CD4-positive, alpha-beta T cell (primary cell): Measurements from ENCODE around the gene CSPG4. TPM values are rescaled to one million over a fixed set of nuclear protein-coding genes. Genes with fewer than 3 reads are reported as not detected.

Experiments
- ATAC-seq: fragments of 200-7000 bp; cut with Tn5 transposase; one replicate; pipeline ENCODE4 v1.10.0; 2022; ENCODE audit warnings: mild to moderate bottlenecking; ENCODE audit not compliant: poor library complexity
- CTCF ChIA-PET: fragments of 350-600 bp; sonication (Branson Sonifier 250); formaldehyde crosslinking; loops from one replicate; lab custom pipeline; 2021; ENCODE audit warnings: antibody characterized with exemption, inconsistent platforms; lab: Charles Lee
- POLR2A ChIA-PET: fragments of 350-600 bp; sonication (Branson Sonifier 250); formaldehyde crosslinking; loops from one replicate; lab custom pipeline; 2021; ENCODE audit warnings: antibody characterized with exemption, inconsistent platforms; lab: Charles Lee
- DNase-seq, 14 experiments: peaks; one replicate each; pipeline ENCODE4 v3.0.0-alpha.2; 2013 to 2020; ENCODE audit warnings: mixed read lengths in 2 of 14
- H3K27ac ChIP-seq, 2 donors: one replicate each; pipeline versions ENCODE4 v1.5.1 to v1.7.0; 2013; ENCODE audit warnings: low read length in 2 of 2, low read depth in 1 of 2, mild to moderate bottlenecking in 1 of 2
- H3K27me3 ChIP-seq, 2 experiments: 1 replicate in 1 of 2; 2 replicates in 1 of 2; pipeline versions ENCODE4 v1.6.1 to v1.7.0; 2013; ENCODE audit warnings: low read length in 2 of 2, control low read depth in 1 of 2, mild to moderate bottlenecking in 1 of 2, moderate library complexity in 1 of 2; ENCODE audit not compliant: insufficient read depth in 2 of 2, control insufficient read depth in 1 of 2
- H3K36me3 ChIP-seq: one replicate; pipeline ENCODE4 v1.6.1; 2013; ENCODE audit warnings: low read length, control low read depth; ENCODE audit not compliant: insufficient read depth
- H3K4me1 ChIP-seq: one replicate; pipeline ENCODE4 v1.6.1; 2013; ENCODE audit warnings: low read length, control low read depth; ENCODE audit not compliant: insufficient read depth
- H3K4me3 ChIP-seq: one replicate; pipeline ENCODE4 v1.5.1; 2013; ENCODE audit warnings: mild to moderate bottlenecking, low read length, moderate library complexity
- H3K9me3 ChIP-seq, 2 experiments: 1 replicate in 1 of 2; 2 replicates in 1 of 2; pipeline versions ENCODE4 v1.6.1 to v1.7.0; 2013; ENCODE audit warnings: low read length in 2 of 2, mild to moderate bottlenecking in 2 of 2, control low read depth in 1 of 2, moderate library complexity in 1 of 2; ENCODE audit not compliant: control insufficient read depth in 1 of 2, insufficient read depth in 1 of 2
- H3K27ac Mint-ChIP-seq: one replicate; pipeline ENCODE4 v1.8.0; 2020; ENCODE audit warnings: mixed read lengths
- H3K27me3 Mint-ChIP-seq: one replicate; pipeline ENCODE4 v1.8.0; 2021; ENCODE audit warnings: mixed read lengths
- H3K36me3 Mint-ChIP-seq: one replicate; pipeline ENCODE4 v1.8.0; 2021; ENCODE audit warnings: low read depth, mixed read lengths
- H3K4me1 Mint-ChIP-seq: one replicate; pipeline ENCODE4 v1.8.0; 2021; ENCODE audit warnings: low read depth, mixed read lengths
- H3K4me3 Mint-ChIP-seq: one replicate; pipeline ENCODE4 v1.8.0; 2020; ENCODE audit warnings: mild to moderate bottlenecking, mixed read lengths
- H3K9me3 Mint-ChIP-seq: one replicate; pipeline ENCODE4 v1.8.0; 2020; ENCODE audit warnings: mixed read lengths
- CTCF ChIP-seq: fragments of 200-600 bp; IDR thresholded peaks from one replicate; pipeline ENCODE4 v1.8.0; 2022; ENCODE audit warnings: antibody characterized with exemption, mild to moderate bottlenecking
- intact Hi-C, 2 experiments: fragments of 100-400 bp; cut with DNase I in 1 of 2; cut with micrococcal nuclease in 1 of 2; formaldehyde crosslinking; loops; one replicate each; pipeline versions ENCODE4 v1.15.1 to v1.9.0; 2023 to 2025; cut with DNase I, micrococcal nuclease
- total RNA-seq, 174 experiments: library from RNA in 2 of 174; stranded (reverse) in 2 of 174; gene quantifications; one replicate each; pipeline ENCODE4 v1.2.3 and lab custom pipeline; 2021 to 2026

The CSPG4 gene
- total RNA-seq, 2 experiments from 2014 or later = not detected

DNA sequence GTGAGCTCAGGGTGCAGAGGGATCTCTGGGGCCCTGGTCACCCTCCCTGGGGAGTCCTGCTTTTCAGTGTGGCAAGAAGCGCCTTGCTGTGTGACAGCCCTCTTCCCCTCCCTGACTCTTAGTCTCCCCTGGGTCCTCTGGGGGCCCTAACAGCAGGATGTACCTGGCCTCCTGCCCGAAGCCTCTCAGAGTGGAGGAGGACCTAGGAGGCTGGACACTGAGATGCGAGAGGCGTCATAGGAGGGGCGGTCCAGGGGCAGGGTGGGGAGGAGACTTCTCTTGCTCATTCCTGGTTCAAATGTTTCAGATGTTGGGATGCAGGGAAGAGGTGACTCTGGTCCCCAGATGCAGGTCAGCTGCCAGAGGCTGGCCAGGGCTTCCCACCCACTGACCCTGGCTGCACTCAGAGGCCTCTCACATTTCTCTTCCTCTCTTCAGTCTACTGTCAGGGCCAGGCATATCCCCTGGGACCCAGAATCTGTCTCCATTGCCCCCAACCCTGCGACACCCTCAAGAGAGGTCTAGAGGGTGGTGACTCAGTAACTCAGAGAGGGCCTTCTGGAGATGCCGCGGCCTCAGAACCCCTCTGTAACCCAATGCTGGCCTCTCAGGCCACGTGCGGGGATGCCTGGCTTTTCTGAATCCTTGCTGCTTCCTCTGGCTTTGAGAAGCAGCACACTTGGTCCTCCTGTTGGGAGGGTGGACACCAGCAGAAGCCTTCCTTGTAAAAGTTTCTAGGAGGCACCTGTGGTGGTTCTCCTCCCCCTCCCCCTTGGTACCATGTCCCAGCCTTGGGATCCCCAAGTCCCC is 39.0 kb downstream of the CSPG4 start:
- Mint-ChIP-seq H3K27ac (no peak overlapping the region), H3K4me1 (no peaks in the 10 kb centered on the region), H3K36me3 (no peaks in the 10 kb centered on the region), H3K4me3 (no peak overlapping the region), H3K27me3 (no peaks in the 10 kb centered on the region), H3K9me3 (no peaks in the 10 kb centered on the region)
- Histone ChIP-seq H3K27ac (no peak overlapping the region), H3K4me3 (no peak overlapping the region), H3K9me3 (no peaks in the 10 kb centered on the region), H3K27me3 (no peaks in the 10 kb centered on the region), H3K36me3 (no peaks in the 10 kb centered on the region), H3K4me1 (no peaks in the 10 kb centered on the region)
- ATAC-seq (no peak), DNase-seq (no peak)
- intact Hi-C loops = no loop called here
- POLR2A ChIA-PET = no interaction called here
- CTCF ChIA-PET = no interaction called here
- no peak for TF ChIP-seq CTCF

GRCh38 chr15:75672646-75673425 is 39.8 kb downstream of the CSPG4 start:
- intact Hi-C loops = no loop called here
- Histone ChIP-seq H3K4me1 (no peaks in the 10 kb centered on the region), H3K9me3 (no peaks in the 10 kb centered on the region), H3K27ac (no peak overlapping the region), H3K27me3 (no peaks in the 10 kb centered on the region), H3K4me3 (no peak overlapping the region), H3K36me3 (no peaks in the 10 kb centered on the region)
- no peaks in the 10 kb centered on the region for H3K36me3 Mint-ChIP-seq
- no peak overlapping the region for H3K4me3 Mint-ChIP-seq
- DNase-seq = no peak
- H3K27me3 Mint-ChIP-seq = no peaks in the 10 kb centered on the region
- no peak overlapping the region for H3K27ac Mint-ChIP-seq
- H3K9me3 Mint-ChIP-seq = no peaks in the 10 kb centered on the region
- no peak for TF ChIP-seq CTCF
- H3K4me1 Mint-ChIP-seq = no peaks in the 10 kb centered on the region
- POLR2A ChIA-PET = no interaction called here
- ATAC-seq = no peak
- CTCF ChIA-PET = no interaction called here

DNA sequence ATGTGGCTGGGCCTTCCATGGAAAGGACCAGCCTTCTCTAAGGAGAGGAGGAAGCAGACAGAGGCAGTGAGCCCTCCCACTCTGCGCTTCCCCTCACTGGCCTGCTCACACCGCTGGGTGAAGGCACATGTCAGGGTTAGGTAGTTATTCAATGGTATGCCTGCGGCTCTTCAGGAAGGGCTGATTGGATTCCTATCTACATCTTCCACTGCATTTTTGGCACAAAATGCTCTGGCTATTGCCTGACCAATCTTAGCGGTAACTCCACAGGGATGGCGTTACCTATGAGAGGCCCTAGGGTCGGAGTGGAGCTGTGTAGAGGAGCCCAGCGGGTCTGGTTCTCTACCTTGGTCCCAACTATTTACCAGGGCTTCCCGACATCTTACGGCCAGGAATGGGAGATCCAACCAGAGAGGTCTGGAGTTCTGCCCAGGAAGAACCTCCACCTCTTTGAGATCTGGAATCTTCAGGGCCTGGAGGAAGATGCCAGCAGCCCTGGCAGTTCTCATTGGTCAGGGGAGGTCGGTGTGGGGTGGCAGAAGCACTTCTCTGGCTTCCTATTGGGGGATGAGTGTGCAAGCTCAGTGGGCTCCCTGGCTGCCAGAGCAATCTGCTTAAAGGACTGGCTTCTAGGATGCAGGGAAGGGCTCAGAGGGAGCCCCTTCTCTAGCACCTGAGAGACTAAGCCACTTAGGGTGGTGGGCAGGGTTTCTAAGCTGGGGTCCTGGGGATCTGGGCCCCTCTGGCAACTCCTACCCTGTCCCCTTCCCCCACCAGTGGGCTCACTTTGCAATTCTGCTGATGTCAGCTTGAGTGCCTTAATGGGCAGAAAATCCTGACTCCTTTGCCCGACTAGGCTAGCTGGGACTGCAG is 40.7 kb downstream of the CSPG4 start:
- Histone ChIP-seq H3K4me3 (no peak overlapping the region), H3K27ac (no peak overlapping the region), H3K4me1 (no peaks in the 10 kb centered on the region), H3K9me3 (no peaks in the 10 kb centered on the region), H3K27me3 (no peaks in the 10 kb centered on the region), H3K36me3 (no peaks in the 10 kb centered on the region)
- CTCF ChIA-PET = no interaction called here
- DNase-seq (no peak), ATAC-seq (no peak)
- H3K27me3 Mint-ChIP-seq = no peaks in the 10 kb centered on the region
- no peak overlapping the region for H3K27ac Mint-ChIP-seq
- H3K36me3 Mint-ChIP-seq = no peaks in the 10 kb centered on the region
- H3K4me1 Mint-ChIP-seq = no peaks in the 10 kb centered on the region
- POLR2A ChIA-PET = interaction anchor here (1.6 kb wide), 1 partner anchor 32 kb away, joined by 4 read pairs; the partner anchor contains the start of gene IMP3
- intact Hi-C loops = no loop called here
- no peak overlapping the region for H3K4me3 Mint-ChIP-seq
- H3K9me3 Mint-ChIP-seq = no peaks in the 10 kb centered on the region
- TF ChIP-seq CTCF = no peak
